ENCODE results near the gene SLC39A9. TPM values are rescaled to one million over a fixed set of nuclear protein-coding genes. Genes with fewer than 3 reads are reported as not detected.

Gene SLC39A9
- total RNA-seq, 1 experiment from 2014 or later = 39.8 TPM

GRCh38 chr14:69432364-69432763 lies 33.9 kb downstream of the SLC39A9 start:
- H2BK5ac ChIP-seq (ENCODE audit: insufficient read length, low read length) = no peak overlapping the region
- H4K8ac ChIP-seq (replicated peaks; ENCODE audit: insufficient read length, low read depth, low read length) = no peak overlapping the region

More at GRCh38 chr14:69432364-69432763, 33.9 kb downstream of the SLC39A9 start:
- Histone ChIP-seq H3K23ac (ENCODE audit: insufficient read length, low read depth, low read length) (no peak overlapping the region), H3K4ac (ENCODE audit: low read depth, low read length) (no peak overlapping the region), H4K20me1 (ENCODE audit: control insufficient read depth, insufficient read depth, insufficient read length) (no peaks in the 10 kb centered on the region), H3K4me1 (ENCODE audit: insufficient read depth, low read length) (no peaks in the 10 kb centered on the region), H3K27ac (ENCODE audit: insufficient read length, low read depth, low read length) (no peak overlapping the region), H4K5ac (ENCODE audit: insufficient read length, low read depth, low read length) (no peak overlapping the region), H3K27me3 (ENCODE audit: insufficient read depth, low read length) (no peaks in the 10 kb centered on the region), H3K14ac (ENCODE audit: insufficient read depth, low read length) (no peak overlapping the region), H2AFZ (ENCODE audit: low read length) (no peak overlapping the region), H3K9me3 (ENCODE audit: control insufficient read depth, low read depth, low read length) (no peaks in the 10 kb centered on the region), H3K18ac (ENCODE audit: insufficient read length, low read depth, low read length) (no peak overlapping the region), H3K23me2 (ENCODE audit: insufficient read length, low read depth, low read length, poor library complexity, severe bottlenecking) (no peaks in the 10 kb centered on the region), H2BK12ac (ENCODE audit: insufficient read length, low read depth, low read length) (no peak overlapping the region), H4K91ac (ENCODE audit: insufficient read length, low read depth, low read length) (no peak overlapping the region), H3K79me1 (ENCODE audit: insufficient read depth, low read depth, low read length, poor library complexity, severe bottlenecking) (no peaks in the 10 kb centered on the region), H2BK15ac (ENCODE audit: low read depth, low read length) (no peak overlapping the region), H3K9ac (ENCODE audit: extremely low read depth, insufficient read length, low read length) (no peak overlapping the region), H3K79me2 (ENCODE audit: insufficient read depth, low read length) (no peaks in the 10 kb centered on the region), H2AK5ac (ENCODE audit: insufficient read length, low read length) (no peak overlapping the region), H3T11ph (ENCODE audit: low read length) (no peak overlapping the region), H3K4me2 (ENCODE audit: insufficient read depth, insufficient read length, low read length) (no peak overlapping the region), H2BK20ac (ENCODE audit: low read depth, low read length, poor library complexity, severe bottlenecking) (no peak overlapping the region), H3K56ac (ENCODE audit: insufficient read length, low read depth, low read length) (no peak overlapping the region), H2BK120ac (ENCODE audit: low read depth, low read length, poor library complexity, severe bottlenecking) (no peak overlapping the region)
- H3K27ac Mint-ChIP-seq = no peak overlapping the region
- no peaks in the 10 kb centered on the region for H3K9me3 Mint-ChIP-seq
- no peak overlapping the region for H3K4me3 Mint-ChIP-seq
- TF ChIP-seq CTCF (conservative IDR thresholded peaks at IDR 0.05) = no peak
- no CpG with 5 or more reads among the region's 2 CpGs for WGBS (ENCODE audit: extremely low coverage, insufficient read length, low lambda C conversion rate)
- no peaks in the 10 kb centered on the region for H3K27me3 Mint-ChIP-seq (ENCODE audit: low read depth)
- peaks cover 6 to 8% of the 10 kb centered on the region in 2 experiments for H3K4me1 Mint-ChIP-seq
- peaks cover 0 to 13% (median 8%) of the 10 kb centered on the region in 3 experiments; a peak in 5 of 7 replicates for H3K36me3 Mint-ChIP-seq (ENCODE audit: insufficient read depth in 1 of 3, low read depth in 3 of 3)
- no peak for DNase-seq
